GM12878 (cell line): Measurements from ENCODE around the gene MFAP4. TPM values are rescaled to one million over a fixed set of nuclear protein-coding genes. Genes with fewer than 3 reads are reported as not detected.

Experiments
- ATAC-seq: fragments of 200-7000 bp; cut with Tn5 transposase; 3 replicates; pipeline ENCODE4 v1.9.1; 2020; ENCODE audit warnings: mild to moderate bottlenecking, moderate library complexity
- BruUV-seq: library from RNA; stranded (reverse); fragments of 400-500 nt; replicated peaks from 2 replicates; lab custom pipeline; 2021; lab: Mats Ljungman, UMichigan
- CTCF ChIA-PET: fragments of 300-600 bp; sonication (Branson Sonifier 250); formaldehyde crosslinking; extraction: SDS; loops from one replicate; lab custom pipeline; 2021; ENCODE audit warnings: inconsistent platforms; lab: Yijun Ruan, JAX
- POLR2A ChIA-PET: fragments of 350-600 bp; formaldehyde crosslinking; extraction: SDS; loops from one replicate; lab custom pipeline; 2021; ENCODE audit warnings: inconsistent platforms; lab: Charles Lee
- RAD21 ChIA-PET: fragments of 300-600 bp; sonication (Branson Sonifier 250); formaldehyde crosslinking; loops from one replicate; lab custom pipeline; 2023; ENCODE audit warnings: antibody characterized with exemption; ENCODE audit not compliant: unreplicated experiment; lab: Charles Lee
- SMC1A ChIA-PET: fragments of 300-600 bp; sonication (Branson Sonifier 250); formaldehyde crosslinking; loops from one replicate; lab custom pipeline; 2023; ENCODE audit not compliant: unreplicated experiment, uncharacterized antibody; lab: Charles Lee
- DNase-seq: peaks from one replicate; pipeline ENCODE4 v3.0.0-alpha.2; 2011; ENCODE audit warnings: low read depth, low spot score
- FAIRE-seq: peaks from 3 replicates; lab custom pipeline; 2011; peaks lifted over from hg19 to GRCh38; lab: Jason Lieb, UNC
- H2AFZ ChIP-seq: 2 replicates; pipeline ENCODE4 v1.6.0; 2011; ENCODE audit warnings: low read depth, low read length, control low read depth; ENCODE audit not compliant: control insufficient read depth
- H3K27ac ChIP-seq: 2 replicates; pipeline ENCODE4 v1.5.1; 2011; ENCODE audit warnings: control low read depth; ENCODE audit not compliant: control insufficient read depth, insufficient read depth
- H3K27me3 ChIP-seq, 2 experiments: replicated peaks in 1 of 2; 2 replicates each; pipeline versions ENCODE4 v1.6.0 to v1.6.1; 2011; ENCODE audit warnings: low read length in 1 of 2; ENCODE audit not compliant: control insufficient read depth in 2 of 2, insufficient read depth in 2 of 2
- H3K36me3 ChIP-seq, 2 experiments: 2 replicates each; pipeline ENCODE4 v1.5.1; 2011; ENCODE audit warnings: low read length in 1 of 2; ENCODE audit not compliant: control insufficient read depth in 2 of 2, insufficient read depth in 2 of 2
- H3K4me1 ChIP-seq: 2 replicates; pipeline ENCODE4 v1.6.1; 2011; ENCODE audit warnings: mild to moderate bottlenecking, low read length, moderate library complexity, mixed read lengths; ENCODE audit not compliant: control insufficient read depth, insufficient read depth
- H3K4me2 ChIP-seq: 2 replicates; pipeline ENCODE4 v1.6.0; 2011; ENCODE audit warnings: control low read depth; ENCODE audit not compliant: control insufficient read depth, insufficient read depth
- H3K4me3 ChIP-seq: fragments of 200-600 bp; sonication (generic); 2 replicates; pipeline ENCODE4 v1.5.1; 2016
- H3K79me2 ChIP-seq: 2 replicates; pipeline ENCODE4 v1.6.0; 2011; ENCODE audit warnings: low read length; ENCODE audit not compliant: control insufficient read depth, insufficient read depth
- H3K9ac ChIP-seq: 2 replicates; pipeline ENCODE4 v1.8.0; 2011; ENCODE audit warnings: low read length, control low read depth, mixed read lengths; ENCODE audit not compliant: control insufficient read depth, insufficient read depth
- H3K9me3 ChIP-seq: replicated peaks from 3 replicates; pipeline ENCODE4 v1.5.1; 2011; ENCODE audit warnings: mild to moderate bottlenecking, low read length; ENCODE audit not compliant: control insufficient read depth, insufficient read depth
- H4K20me1 ChIP-seq: 2 replicates; pipeline ENCODE4 v1.6.0; 2011; ENCODE audit not compliant: control insufficient read depth, insufficient read depth
- ZNF207 ChIP-seq: fragments of 450-650 bp; IDR thresholded peaks from 2 replicates; pipeline ENCODE4 v1.6.1; 2014; ENCODE audit warnings: antibody characterized with exemption, mild to moderate bottlenecking, borderline replicate concordance
- WGBS: methylation state at CpG from one replicate; pipeline ENCODE4 v1.1.6; 2016; ENCODE audit warnings: low lambda C conversion rate; ENCODE audit not compliant: insufficient replicate concordance, insufficient coverage; ENCODE audit errors: missing lambda C conversion rate; 5-methylcytosine and 5-hydroxymethylcytosine counted together
- in situ Hi-C: fragments of 300-500 bp; cut with MboI; formaldehyde crosslinking; loops from 9 replicates; pipeline ENCODE4 v1.14.3; 2018; ENCODE audit warnings: mixed read lengths
- intact Hi-C: fragments of 100-400 bp; cut with micrococcal nuclease; formaldehyde crosslinking; loops from one replicate; pipeline ENCODE4 v1.14.2; 2022; ENCODE audit not compliant: unreplicated experiment
- polyA plus RNA-seq, 11 experiments: library from polyadenylated mRNA; depleted of rRNA in 4 of 11; unstranded in 6 of 11; stranded (reverse) in 5 of 11; fragments of >200 nt; fragmentation: Nextera tagmentation in 4 of 11; fragmentation: Illumina TruSeq in 1 of 11; extraction: Ambion mirVana in 4 of 11; extraction: Trizol in 1 of 11; gene quantifications; 1 replicate in 1 of 11; 2 replicates in 10 of 11; pipeline versions ENCODE4 v1.2.1 to v1.2.3, GENCODE V29; 2011 to 2016; ENCODE audit warnings: inconsistent platforms in 2 of 11, missing spikeins in 2 of 11, low read depth in 1 of 11
- total RNA-seq, 4 experiments: library from RNA; depleted of rRNA in 3 of 4; stranded (reverse); fragments of >200 nt in 3 of 4; fragmentation: Illumina TruSeq in 1 of 4; extraction: Trizol in 1 of 4; gene quantifications; 2 replicates each; pipeline versions ENCODE4 v1.2.1 to v1.2.3, GENCODE V29; 2013 to 2021
- TF ChIP-seq, protein P1 (sequence below): fragments of 450-650 bp; IDR thresholded peaks from 2 replicates; pipeline ENCODE4 v1.6.1; 2017; ENCODE audit warnings: mild to moderate bottlenecking

The MFAP4 gene
- total and polyA plus RNA-seq, 10 of the 15 experiments (the other 5 are each of a cell fraction or from before 2014, with no cell fraction given): 0.08 to 0.28 (median 0.09) TPM; not detected in 7

- WGBS: 19% methylated on average over 14 of the region's 14 CpGs
- SMC1A ChIA-PET: interaction anchor here (0.7 to 2.2 kb wide), 11 partner anchors 8 to 403 kb away, joined by 3 to 10 read pairs (median 3); partner anchors contain the start of gene MAPK7
Observed at GRCh38 chr17:19363114-19363438, 23.9 kb downstream of the MFAP4 start.

More at GRCh38 chr17:19363114-19363438, 23.9 kb downstream of the MFAP4 start:
- Histone ChIP-seq H3K9me3 (no peaks in the 10 kb centered on the region), H3K27ac (no peak overlapping the region), H3K79me2 (no peaks in the 10 kb centered on the region), H3K4me3 (peak overlapping the region; percentile 85; the same call in 1 of the 2 replicates), H3K9ac (no peak overlapping the region)
- ATAC-seq (no peak), FAIRE-seq (no peak), DNase-seq (no peak)
- ChIA-PET CTCF (interaction anchor here (0.7 to 4.6 kb wide), 35 partner anchors 9 to 512 kb away, joined by 3 to 66 read pairs (median 5); partner anchors contain the start of gene MAPK7), POLR2A (interaction anchor here (0.7 to 1.1 kb wide), 3 partner anchors 15 to 547 kb away, joined by 3 to 5 read pairs (median 3); partner anchors contain the start of gene MAPK7)
- in situ Hi-C loops: loop anchor here (5.0 kb wide), 1 partner anchor 84 kb away; no protein-coding TSS in a partner anchor
- no TSS peak for BruUV-seq
- TF ChIP-seq, protein P1, sequence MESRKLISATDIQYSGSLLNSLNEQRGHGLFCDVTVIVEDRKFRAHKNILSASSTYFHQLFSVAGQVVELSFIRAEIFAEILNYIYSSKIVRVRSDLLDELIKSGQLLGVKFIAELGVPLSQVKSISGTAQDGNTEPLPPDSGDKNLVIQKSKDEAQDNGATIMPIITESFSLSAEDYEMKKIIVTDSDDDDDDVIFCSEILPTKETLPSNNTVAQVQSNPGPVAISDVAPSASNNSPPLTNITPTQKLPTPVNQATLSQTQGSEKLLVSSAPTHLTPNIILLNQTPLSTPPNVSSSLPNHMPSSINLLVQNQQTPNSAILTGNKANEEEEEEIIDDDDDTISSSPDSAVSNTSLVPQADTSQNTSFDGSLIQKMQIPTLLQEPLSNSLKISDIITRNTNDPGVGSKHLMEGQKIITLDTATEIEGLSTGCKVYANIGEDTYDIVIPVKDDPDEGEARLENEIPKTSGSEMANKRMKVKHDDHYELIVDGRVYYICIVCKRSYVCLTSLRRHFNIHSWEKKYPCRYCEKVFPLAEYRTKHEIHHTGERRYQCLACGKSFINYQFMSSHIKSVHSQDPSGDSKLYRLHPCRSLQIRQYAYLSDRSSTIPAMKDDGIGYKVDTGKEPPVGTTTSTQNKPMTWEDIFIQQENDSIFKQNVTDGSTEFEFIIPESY: no peak
- peak; percentile 53; the same call in 1 of the 2 replicates for TF ChIP-seq ZNF207
- TF ChIP-seq, all 136 proteins: peak for 1
- Histone ChIP-seq H4K20me1 (no peaks in the 10 kb centered on the region), H3K4me1 (peaks cover 7% of the 10 kb centered on the region), H3K4me2 (peak overlapping the region; percentile 97), H2AFZ (peak overlapping the region; percentile 98), H3K36me3 (no peaks in the 10 kb centered on the region), H3K27me3 (no peaks in the 10 kb centered on the region; a peak in 2 of 4 replicates)
- RAD21 ChIA-PET: interaction anchor here (0.8 to 4.4 kb wide), 15 partner anchors 8 to 405 kb away, joined by 3 to 35 read pairs (median 4); partner anchors contain the start of gene MAPK7
- intact Hi-C loops: loop anchor here (1.0 to 10.0 kb wide), 4 partner anchors 106 to 404 kb away; partner anchors contain the start of gene ALDH3A2
